ENCODE measurements around the gene PTPRG. TPM values are rescaled to one million over a fixed set of nuclear protein-coding genes. Genes with fewer than 3 reads are reported as not detected.

Gene PTPRG
- total and polyA plus RNA-seq, 4 donors = 3.6 to 35.6 (median 8.1) TPM

DNA sequence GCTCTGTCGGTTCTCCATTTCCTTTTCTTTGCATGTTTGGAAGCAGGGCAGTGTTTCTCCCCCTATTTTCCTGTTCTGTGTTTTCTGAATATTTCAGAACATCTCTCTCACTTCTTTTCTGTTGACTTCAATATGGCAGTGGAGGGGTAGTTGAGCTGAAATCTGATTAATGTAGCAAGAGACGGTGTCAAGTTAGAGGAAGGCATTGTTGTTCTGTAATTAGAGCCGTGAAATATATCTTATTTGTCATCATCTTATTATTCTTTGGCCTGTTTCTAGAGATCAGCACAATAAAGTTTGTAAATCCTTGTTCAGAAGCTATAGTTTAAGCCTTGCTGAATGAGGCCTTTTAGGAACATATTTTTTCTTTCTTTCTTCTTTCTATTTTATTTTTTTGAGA is 353.9 kb downstream of the PTPRG start:
- no peak overlapping the region for H3K27ac ChIP-seq (ENCODE audit: low read depth in 1 of 2, low read length in 2 of 2)
- no peaks in the 10 kb centered on the region for H3K9me3 ChIP-seq (ENCODE audit: control insufficient read depth in 4 of 4, low read length in 3 of 4)
- H3K4me3 ChIP-seq (ENCODE audit: low read depth in 1 of 3, low read length in 3 of 3) = no peak overlapping the region
- H3K36me3 ChIP-seq (ENCODE audit: control insufficient read depth in 4 of 4, insufficient read depth in 3 of 4, low read depth in 1 of 4, low read length in 3 of 4) = no peaks in the 10 kb centered on the region
- DNase-seq (ENCODE audit: low spot score) = no peak
- no peak for TF ChIP-seq TAF1 (conservative IDR thresholded peaks at IDR 0.05)
- no peak for TF ChIP-seq FOXA1 (IDR thresholded peaks at IDR 0.05)
- no peak for TF ChIP-seq FOXA2 (IDR thresholded peaks at IDR 0.05)
- TF ChIP-seq, protein P1, sequence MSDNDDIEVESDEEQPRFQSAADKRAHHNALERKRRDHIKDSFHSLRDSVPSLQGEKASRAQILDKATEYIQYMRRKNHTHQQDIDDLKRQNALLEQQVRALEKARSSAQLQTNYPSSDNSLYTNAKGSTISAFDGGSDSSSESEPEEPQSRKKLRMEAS (IDR thresholded peaks at IDR 0.05) = no peak
- TF ChIP-seq, protein P2, sequence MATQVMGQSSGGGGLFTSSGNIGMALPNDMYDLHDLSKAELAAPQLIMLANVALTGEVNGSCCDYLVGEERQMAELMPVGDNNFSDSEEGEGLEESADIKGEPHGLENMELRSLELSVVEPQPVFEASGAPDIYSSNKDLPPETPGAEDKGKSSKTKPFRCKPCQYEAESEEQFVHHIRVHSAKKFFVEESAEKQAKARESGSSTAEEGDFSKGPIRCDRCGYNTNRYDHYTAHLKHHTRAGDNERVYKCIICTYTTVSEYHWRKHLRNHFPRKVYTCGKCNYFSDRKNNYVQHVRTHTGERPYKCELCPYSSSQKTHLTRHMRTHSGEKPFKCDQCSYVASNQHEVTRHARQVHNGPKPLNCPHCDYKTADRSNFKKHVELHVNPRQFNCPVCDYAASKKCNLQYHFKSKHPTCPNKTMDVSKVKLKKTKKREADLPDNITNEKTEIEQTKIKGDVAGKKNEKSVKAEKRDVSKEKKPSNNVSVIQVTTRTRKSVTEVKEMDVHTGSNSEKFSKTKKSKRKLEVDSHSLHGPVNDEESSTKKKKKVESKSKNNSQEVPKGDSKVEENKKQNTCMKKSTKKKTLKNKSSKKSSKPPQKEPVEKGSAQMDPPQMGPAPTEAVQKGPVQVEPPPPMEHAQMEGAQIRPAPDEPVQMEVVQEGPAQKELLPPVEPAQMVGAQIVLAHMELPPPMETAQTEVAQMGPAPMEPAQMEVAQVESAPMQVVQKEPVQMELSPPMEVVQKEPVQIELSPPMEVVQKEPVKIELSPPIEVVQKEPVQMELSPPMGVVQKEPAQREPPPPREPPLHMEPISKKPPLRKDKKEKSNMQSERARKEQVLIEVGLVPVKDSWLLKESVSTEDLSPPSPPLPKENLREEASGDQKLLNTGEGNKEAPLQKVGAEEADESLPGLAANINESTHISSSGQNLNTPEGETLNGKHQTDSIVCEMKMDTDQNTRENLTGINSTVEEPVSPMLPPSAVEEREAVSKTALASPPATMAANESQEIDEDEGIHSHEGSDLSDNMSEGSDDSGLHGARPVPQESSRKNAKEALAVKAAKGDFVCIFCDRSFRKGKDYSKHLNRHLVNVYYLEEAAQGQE (IDR thresholded peaks at IDR 0.05) = no peak
- no peak for TF ChIP-seq SP1 (IDR thresholded peaks at IDR 0.05)
- no peak for TF ChIP-seq NR2F2 (IDR thresholded peaks at IDR 0.05)
- no peak for TF ChIP-seq EGR1 (IDR thresholded peaks at IDR 0.05; ENCODE audit: low read depth in 2 of 2)
- TF ChIP-seq HNF4A (conservative IDR thresholded peaks at IDR 0.05) = no peak
- no peak for TF ChIP-seq HNF4G (IDR thresholded peaks at IDR 0.05)
- TF ChIP-seq, protein P3, sequence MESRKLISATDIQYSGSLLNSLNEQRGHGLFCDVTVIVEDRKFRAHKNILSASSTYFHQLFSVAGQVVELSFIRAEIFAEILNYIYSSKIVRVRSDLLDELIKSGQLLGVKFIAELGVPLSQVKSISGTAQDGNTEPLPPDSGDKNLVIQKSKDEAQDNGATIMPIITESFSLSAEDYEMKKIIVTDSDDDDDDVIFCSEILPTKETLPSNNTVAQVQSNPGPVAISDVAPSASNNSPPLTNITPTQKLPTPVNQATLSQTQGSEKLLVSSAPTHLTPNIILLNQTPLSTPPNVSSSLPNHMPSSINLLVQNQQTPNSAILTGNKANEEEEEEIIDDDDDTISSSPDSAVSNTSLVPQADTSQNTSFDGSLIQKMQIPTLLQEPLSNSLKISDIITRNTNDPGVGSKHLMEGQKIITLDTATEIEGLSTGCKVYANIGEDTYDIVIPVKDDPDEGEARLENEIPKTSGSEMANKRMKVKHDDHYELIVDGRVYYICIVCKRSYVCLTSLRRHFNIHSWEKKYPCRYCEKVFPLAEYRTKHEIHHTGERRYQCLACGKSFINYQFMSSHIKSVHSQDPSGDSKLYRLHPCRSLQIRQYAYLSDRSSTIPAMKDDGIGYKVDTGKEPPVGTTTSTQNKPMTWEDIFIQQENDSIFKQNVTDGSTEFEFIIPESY (IDR thresholded peaks at IDR 0.05) = no peak
- no peak for TF ChIP-seq JUND (IDR thresholded peaks at IDR 0.05)
- TF ChIP-seq YY1 (IDR thresholded peaks at IDR 0.05) = no peak
- TF ChIP-seq, protein P4, sequence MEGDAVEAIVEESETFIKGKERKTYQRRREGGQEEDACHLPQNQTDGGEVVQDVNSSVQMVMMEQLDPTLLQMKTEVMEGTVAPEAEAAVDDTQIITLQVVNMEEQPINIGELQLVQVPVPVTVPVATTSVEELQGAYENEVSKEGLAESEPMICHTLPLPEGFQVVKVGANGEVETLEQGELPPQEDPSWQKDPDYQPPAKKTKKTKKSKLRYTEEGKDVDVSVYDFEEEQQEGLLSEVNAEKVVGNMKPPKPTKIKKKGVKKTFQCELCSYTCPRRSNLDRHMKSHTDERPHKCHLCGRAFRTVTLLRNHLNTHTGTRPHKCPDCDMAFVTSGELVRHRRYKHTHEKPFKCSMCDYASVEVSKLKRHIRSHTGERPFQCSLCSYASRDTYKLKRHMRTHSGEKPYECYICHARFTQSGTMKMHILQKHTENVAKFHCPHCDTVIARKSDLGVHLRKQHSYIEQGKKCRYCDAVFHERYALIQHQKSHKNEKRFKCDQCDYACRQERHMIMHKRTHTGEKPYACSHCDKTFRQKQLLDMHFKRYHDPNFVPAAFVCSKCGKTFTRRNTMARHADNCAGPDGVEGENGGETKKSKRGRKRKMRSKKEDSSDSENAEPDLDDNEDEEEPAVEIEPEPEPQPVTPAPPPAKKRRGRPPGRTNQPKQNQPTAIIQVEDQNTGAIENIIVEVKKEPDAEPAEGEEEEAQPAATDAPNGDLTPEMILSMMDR (IDR thresholded peaks at IDR 0.05; ENCODE audit: low read depth, low read length, missing input control) = no peak
- TF ChIP-seq RAD21 (IDR thresholded peaks at IDR 0.05) = no peak
- TF ChIP-seq GABPA (IDR thresholded peaks at IDR 0.05 in 1 of 2, conservative IDR thresholded peaks at IDR 0.05 in 1 of 2) = no peak
- TF ChIP-seq, protein P5, sequence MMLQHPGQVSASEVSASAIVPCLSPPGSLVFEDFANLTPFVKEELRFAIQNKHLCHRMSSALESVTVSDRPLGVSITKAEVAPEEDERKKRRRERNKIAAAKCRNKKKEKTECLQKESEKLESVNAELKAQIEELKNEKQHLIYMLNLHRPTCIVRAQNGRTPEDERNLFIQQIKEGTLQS (IDR thresholded peaks at IDR 0.05) = no peak
- TF ChIP-seq RXRA (IDR thresholded peaks at IDR 0.05) = no peak
- no peaks in the 10 kb centered on the region for H3K4me1 ChIP-seq (ENCODE audit: control insufficient read depth in 4 of 4, insufficient read depth in 4 of 4, low read length in 3 of 4)
- 82% methylated on average over 3 of the region's 3 CpGs for WGBS
- H3K27me3 ChIP-seq (ENCODE audit: control insufficient read depth in 4 of 4, insufficient read depth in 4 of 4, low read length in 3 of 4) = no peaks in the 10 kb centered on the region
- H3K9ac ChIP-seq (ENCODE audit: low read depth in 1 of 2, low read length in 2 of 2) = no peak overlapping the region

All from liver (tissue), 9 donors.